Loucy (cell line): Measurements from ENCODE around the gene SMCO3.

ENCODE experiments used
- CTCF ChIP-seq: fragments of 200-600 bp; sonication (generic); conservative IDR thresholded peaks from 2 replicates; pipeline ENCODE4 v1.5.1; 2014; ENCODE audit warnings: mild to moderate bottlenecking, antibody characterized with exemption, low read length
- EZH2phosphoT487 ChIP-seq: fragments of 200-600 bp; IDR thresholded peaks from 2 replicates; pipeline ENCODE4 v1.6.1; 2018; ENCODE audit warnings: antibody characterized with exemption, mild to moderate bottlenecking, moderate library complexity, borderline replicate concordance

- TF ChIP-seq EZH2phosphoT487 (no peak), CTCF (no peak)
Measured at GRCh38 chr12:14825256-14825655, 11.3 kb upstream of the SMCO3 start.
